ENCODE measurements around the gene TTLL1. TPM values are rescaled to one million over a fixed set of nuclear protein-coding genes. Genes with fewer than 3 reads are reported as not detected.

The TTLL1 gene
- total and polyA plus RNA-seq, 9 of the 15 experiments (the other 6 are each of a cell fraction or from before 2014, with no cell fraction given): 0.06 to 0.85 (median 0.17) TPM

DNA sequence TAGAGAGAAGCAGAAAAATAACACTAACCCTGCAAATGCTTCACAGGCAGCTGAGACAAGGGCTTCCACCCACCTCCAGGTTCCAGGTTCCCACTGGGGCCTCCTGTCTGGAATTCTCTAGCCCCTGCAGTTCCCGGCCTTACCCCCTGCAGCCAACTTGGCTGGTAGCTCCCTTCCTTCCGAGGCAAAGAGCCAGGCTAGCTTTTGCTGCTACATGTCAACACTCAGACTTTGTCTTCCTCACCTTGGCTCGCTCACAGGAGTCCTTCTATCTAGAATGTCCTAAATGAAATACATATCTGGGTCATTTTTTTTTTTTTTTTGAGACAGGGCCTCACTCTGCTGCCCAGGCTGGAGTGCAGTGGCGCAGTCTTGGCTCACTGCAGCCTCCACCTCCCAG lies 9.9 kb upstream of the TTLL1 start:
- no peaks in the 10 kb centered on the region for H4K20me1 ChIP-seq (replicated peaks; ENCODE audit: control insufficient read depth, insufficient read depth, low read length)
- no TSS peak for BruUV-seq (replicated peaks)
- H3K9me3 ChIP-seq (replicated peaks; ENCODE audit: control insufficient read depth, insufficient read depth, low read depth, low read length): no peaks in the 10 kb centered on the region
- ATAC-seq (no peak), FAIRE-seq (no peak), DNase-seq (ENCODE audit: extremely low read depth in 1 of 4, low spot score in 3 of 4) (no peak)
- peaks cover 17 to 21% of the 10 kb centered on the region in 2 experiments; a peak in 4 of 5 replicates for H3K4me1 ChIP-seq (replicated peaks in 1 of 2; ENCODE audit: control insufficient read depth in 2 of 2, insufficient read depth in 2 of 2, low read length in 2 of 2)
- ChIA-PET POLR2A (interaction anchor here (0.7 kb wide), 1 partner anchor 34 kb away, joined by 3 read pairs; no protein-coding TSS in a partner anchor), CTCF (ENCODE audit: low intra/inter-chr PET ratio) (no interaction called here)
- 84% methylated on average over 3 of the region's 4 CpGs for WGBS (ENCODE audit: insufficient coverage, low coverage, missing lambda C conversion rate)
- no peaks in the 10 kb centered on the region for H3K27me3 ChIP-seq (ENCODE audit: control insufficient read depth in 2 of 2, insufficient read depth in 2 of 2, low read length in 2 of 2)
- no peak overlapping the region for H3K9ac ChIP-seq (ENCODE audit: insufficient read depth in 1 of 2, low read depth in 2 of 2, low read length in 2 of 2)
- TF ChIP-seq, protein P1, sequence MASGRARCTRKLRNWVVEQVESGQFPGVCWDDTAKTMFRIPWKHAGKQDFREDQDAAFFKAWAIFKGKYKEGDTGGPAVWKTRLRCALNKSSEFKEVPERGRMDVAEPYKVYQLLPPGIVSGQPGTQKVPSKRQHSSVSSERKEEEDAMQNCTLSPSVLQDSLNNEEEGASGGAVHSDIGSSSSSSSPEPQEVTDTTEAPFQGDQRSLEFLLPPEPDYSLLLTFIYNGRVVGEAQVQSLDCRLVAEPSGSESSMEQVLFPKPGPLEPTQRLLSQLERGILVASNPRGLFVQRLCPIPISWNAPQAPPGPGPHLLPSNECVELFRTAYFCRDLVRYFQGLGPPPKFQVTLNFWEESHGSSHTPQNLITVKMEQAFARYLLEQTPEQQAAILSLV (tag; IDR thresholded peaks at IDR 0.05): no peak
- TF ChIP-seq ZNF77 (CRISPR knock-in tag; IDR thresholded peaks at IDR 0.05) (no peak), EHMT2 (IDR thresholded peaks at IDR 0.05) (no peak), ESRRA (IDR thresholded peaks at IDR 0.05; ENCODE audit: borderline replicate concordance, low read depth) (no peak), CREBBP (IDR thresholded peaks at IDR 0.05; ENCODE audit: low read depth, low read length) (no peak), ILF3 (IDR thresholded peaks at IDR 0.05; ENCODE audit: borderline replicate concordance) (no peak), RBM22 (IDR thresholded peaks at IDR 0.05; ENCODE audit: low read depth, low read length, poor library complexity, severe bottlenecking) (no peak), PRMT5 (CRISPR knock-in tag; IDR thresholded peaks at IDR 0.05) (no peak), ETS2 (tag; IDR thresholded peaks at IDR 0.05; ENCODE audit: borderline replicate concordance, poor library complexity, severe bottlenecking) (no peak), GTF2A2 (tag; IDR thresholded peaks at IDR 0.05) (no peak), POU5F1 (IDR thresholded peaks at IDR 0.05; ENCODE audit: borderline replicate concordance, low read depth, low read length, partially characterized antibody) (no peak), HDGF (IDR thresholded peaks at IDR 0.05) (no peak), ELF4 (CRISPR knock-in tag; IDR thresholded peaks at IDR 0.05) (no peak), RFX7 (CRISPR knock-in tag; IDR thresholded peaks at IDR 0.05) (no peak), ZC3H4 (CRISPR knock-in tag; IDR thresholded peaks at IDR 0.05; ENCODE audit: borderline replicate concordance) (no peak)
- TF ChIP-seq, protein P2, sequence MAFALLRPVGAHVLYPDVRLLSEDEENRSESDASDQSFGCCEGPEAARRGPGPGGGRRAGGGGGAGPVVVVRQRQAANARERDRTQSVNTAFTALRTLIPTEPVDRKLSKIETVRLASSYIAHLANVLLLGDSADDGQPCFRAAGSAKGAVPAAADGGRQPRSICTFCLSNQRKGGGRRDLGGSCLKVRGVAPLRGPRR (CRISPR knock-in tag; IDR thresholded peaks at IDR 0.05): no peak
- TF ChIP-seq, protein P3, sequence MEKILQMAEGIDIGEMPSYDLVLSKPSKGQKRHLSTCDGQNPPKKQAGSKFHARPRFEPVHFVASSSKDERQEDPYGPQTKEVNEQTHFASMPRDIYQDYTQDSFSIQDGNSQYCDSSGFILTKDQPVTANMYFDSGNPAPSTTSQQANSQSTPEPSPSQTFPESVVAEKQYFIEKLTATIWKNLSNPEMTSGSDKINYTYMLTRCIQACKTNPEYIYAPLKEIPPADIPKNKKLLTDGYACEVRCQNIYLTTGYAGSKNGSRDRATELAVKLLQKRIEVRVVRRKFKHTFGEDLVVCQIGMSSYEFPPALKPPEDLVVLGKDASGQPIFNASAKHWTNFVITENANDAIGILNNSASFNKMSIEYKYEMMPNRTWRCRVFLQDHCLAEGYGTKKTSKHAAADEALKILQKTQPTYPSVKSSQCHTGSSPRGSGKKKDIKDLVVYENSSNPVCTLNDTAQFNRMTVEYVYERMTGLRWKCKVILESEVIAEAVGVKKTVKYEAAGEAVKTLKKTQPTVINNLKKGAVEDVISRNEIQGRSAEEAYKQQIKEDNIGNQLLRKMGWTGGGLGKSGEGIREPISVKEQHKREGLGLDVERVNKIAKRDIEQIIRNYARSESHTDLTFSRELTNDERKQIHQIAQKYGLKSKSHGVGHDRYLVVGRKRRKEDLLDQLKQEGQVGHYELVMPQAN (IDR thresholded peaks at IDR 0.05; ENCODE audit: borderline replicate concordance): no peak
- TF ChIP-seq, protein P4, sequence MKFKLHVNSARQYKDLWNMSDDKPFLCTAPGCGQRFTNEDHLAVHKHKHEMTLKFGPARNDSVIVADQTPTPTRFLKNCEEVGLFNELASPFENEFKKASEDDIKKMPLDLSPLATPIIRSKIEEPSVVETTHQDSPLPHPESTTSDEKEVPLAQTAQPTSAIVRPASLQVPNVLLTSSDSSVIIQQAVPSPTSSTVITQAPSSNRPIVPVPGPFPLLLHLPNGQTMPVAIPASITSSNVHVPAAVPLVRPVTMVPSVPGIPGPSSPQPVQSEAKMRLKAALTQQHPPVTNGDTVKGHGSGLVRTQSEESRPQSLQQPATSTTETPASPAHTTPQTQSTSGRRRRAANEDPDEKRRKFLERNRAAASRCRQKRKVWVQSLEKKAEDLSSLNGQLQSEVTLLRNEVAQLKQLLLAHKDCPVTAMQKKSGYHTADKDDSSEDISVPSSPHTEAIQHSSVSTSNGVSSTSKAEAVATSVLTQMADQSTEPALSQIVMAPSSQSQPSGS (CRISPR knock-in tag; IDR thresholded peaks at IDR 0.05): no peak
- H3K4me2 ChIP-seq (ENCODE audit: insufficient read depth, low read length): no peak overlapping the region
- in situ Hi-C loops (cut with MboI) (no loop called here), intact Hi-C loops (cut with micrococcal nuclease) (no loop called here)
- no peak overlapping the region for H3K27ac ChIP-seq (ENCODE audit: extremely low read depth, low read depth, low read length)
- no peaks in the 10 kb centered on the region for H3K79me2 ChIP-seq (ENCODE audit: control insufficient read depth, insufficient read depth, low read length)
- no peaks in the 10 kb centered on the region for H3K9me1 ChIP-seq (ENCODE audit: control insufficient read depth, insufficient read depth, low read length)
- H3K36me3 ChIP-seq (ENCODE audit: control insufficient read depth, insufficient read depth, low read length): no peaks in the 10 kb centered on the region
- H3K4me3 ChIP-seq: no peak overlapping the region
- no peak overlapping the region for H2AFZ ChIP-seq (ENCODE audit: low read depth, low read length)

All from K562 (cell line).